CD4-positive, alpha-beta T cell (primary cell): ENCODE results near the gene CDH6. TPM values are rescaled to one million over a fixed set of nuclear protein-coding genes. Genes with fewer than 3 reads are reported as not detected.

ENCODE experiments used
- ATAC-seq: fragments of 200-7000 bp; cut with Tn5 transposase; one replicate; pipeline ENCODE4 v1.10.0; 2022; ENCODE audit warnings: mild to moderate bottlenecking; ENCODE audit not compliant: poor library complexity
- CTCF ChIA-PET: fragments of 350-600 bp; sonication (Branson Sonifier 250); formaldehyde crosslinking; loops from one replicate; lab custom pipeline; 2021; ENCODE audit warnings: antibody characterized with exemption, inconsistent platforms; lab: Charles Lee
- POLR2A ChIA-PET: fragments of 350-600 bp; sonication (Branson Sonifier 250); formaldehyde crosslinking; loops from one replicate; lab custom pipeline; 2021; ENCODE audit warnings: antibody characterized with exemption, inconsistent platforms; lab: Charles Lee
- DNase-seq, 14 experiments: peaks; one replicate each; pipeline ENCODE4 v3.0.0-alpha.2; 2013 to 2020; ENCODE audit warnings: mixed read lengths in 2 of 14
- H3K27ac ChIP-seq, 2 donors: one replicate each; pipeline versions ENCODE4 v1.5.1 to v1.7.0; 2013; ENCODE audit warnings: low read length in 2 of 2, low read depth in 1 of 2, mild to moderate bottlenecking in 1 of 2
- H3K27me3 ChIP-seq, 2 experiments: 1 replicate in 1 of 2; 2 replicates in 1 of 2; pipeline versions ENCODE4 v1.6.1 to v1.7.0; 2013; ENCODE audit warnings: low read length in 2 of 2, control low read depth in 1 of 2, mild to moderate bottlenecking in 1 of 2, moderate library complexity in 1 of 2; ENCODE audit not compliant: insufficient read depth in 2 of 2, control insufficient read depth in 1 of 2
- H3K36me3 ChIP-seq: one replicate; pipeline ENCODE4 v1.6.1; 2013; ENCODE audit warnings: low read length, control low read depth; ENCODE audit not compliant: insufficient read depth
- H3K4me1 ChIP-seq: one replicate; pipeline ENCODE4 v1.6.1; 2013; ENCODE audit warnings: low read length, control low read depth; ENCODE audit not compliant: insufficient read depth
- H3K4me3 ChIP-seq: one replicate; pipeline ENCODE4 v1.5.1; 2013; ENCODE audit warnings: mild to moderate bottlenecking, low read length, moderate library complexity
- H3K9me3 ChIP-seq, 2 experiments: 1 replicate in 1 of 2; 2 replicates in 1 of 2; pipeline versions ENCODE4 v1.6.1 to v1.7.0; 2013; ENCODE audit warnings: low read length in 2 of 2, mild to moderate bottlenecking in 2 of 2, control low read depth in 1 of 2, moderate library complexity in 1 of 2; ENCODE audit not compliant: control insufficient read depth in 1 of 2, insufficient read depth in 1 of 2
- H3K27ac Mint-ChIP-seq: one replicate; pipeline ENCODE4 v1.8.0; 2020; ENCODE audit warnings: mixed read lengths
- H3K27me3 Mint-ChIP-seq: one replicate; pipeline ENCODE4 v1.8.0; 2021; ENCODE audit warnings: mixed read lengths
- H3K36me3 Mint-ChIP-seq: one replicate; pipeline ENCODE4 v1.8.0; 2021; ENCODE audit warnings: low read depth, mixed read lengths
- H3K4me1 Mint-ChIP-seq: one replicate; pipeline ENCODE4 v1.8.0; 2021; ENCODE audit warnings: low read depth, mixed read lengths
- H3K4me3 Mint-ChIP-seq: one replicate; pipeline ENCODE4 v1.8.0; 2020; ENCODE audit warnings: mild to moderate bottlenecking, mixed read lengths
- H3K9me3 Mint-ChIP-seq: one replicate; pipeline ENCODE4 v1.8.0; 2020; ENCODE audit warnings: mixed read lengths
- intact Hi-C, 2 experiments: fragments of 100-400 bp; cut with DNase I in 1 of 2; cut with micrococcal nuclease in 1 of 2; formaldehyde crosslinking; loops; one replicate each; pipeline versions ENCODE4 v1.15.1 to v1.9.0; 2023 to 2025; cut with DNase I, micrococcal nuclease
- total RNA-seq, 174 experiments: library from RNA in 2 of 174; stranded (reverse) in 2 of 174; gene quantifications; one replicate each; pipeline ENCODE4 v1.2.3 and lab custom pipeline; 2021 to 2026
- TF ChIP-seq, protein P1 (sequence below): fragments of 200-600 bp; IDR thresholded peaks from one replicate; pipeline ENCODE4 v1.8.0; 2022; ENCODE audit warnings: antibody characterized with exemption, mild to moderate bottlenecking

Gene CDH6
- total RNA-seq, 2 experiments from 2014 or later, result not detected

- no peak for DNase-seq
- Mint-ChIP-seq H3K36me3 (no peaks in the 10 kb centered on the region), H3K9me3 (no peaks in the 10 kb centered on the region), H3K27ac (no peak overlapping the region), H3K4me3 (no peak overlapping the region), H3K27me3 (no peaks in the 10 kb centered on the region), H3K4me1 (no peaks in the 10 kb centered on the region)
- TF ChIP-seq, protein P1, sequence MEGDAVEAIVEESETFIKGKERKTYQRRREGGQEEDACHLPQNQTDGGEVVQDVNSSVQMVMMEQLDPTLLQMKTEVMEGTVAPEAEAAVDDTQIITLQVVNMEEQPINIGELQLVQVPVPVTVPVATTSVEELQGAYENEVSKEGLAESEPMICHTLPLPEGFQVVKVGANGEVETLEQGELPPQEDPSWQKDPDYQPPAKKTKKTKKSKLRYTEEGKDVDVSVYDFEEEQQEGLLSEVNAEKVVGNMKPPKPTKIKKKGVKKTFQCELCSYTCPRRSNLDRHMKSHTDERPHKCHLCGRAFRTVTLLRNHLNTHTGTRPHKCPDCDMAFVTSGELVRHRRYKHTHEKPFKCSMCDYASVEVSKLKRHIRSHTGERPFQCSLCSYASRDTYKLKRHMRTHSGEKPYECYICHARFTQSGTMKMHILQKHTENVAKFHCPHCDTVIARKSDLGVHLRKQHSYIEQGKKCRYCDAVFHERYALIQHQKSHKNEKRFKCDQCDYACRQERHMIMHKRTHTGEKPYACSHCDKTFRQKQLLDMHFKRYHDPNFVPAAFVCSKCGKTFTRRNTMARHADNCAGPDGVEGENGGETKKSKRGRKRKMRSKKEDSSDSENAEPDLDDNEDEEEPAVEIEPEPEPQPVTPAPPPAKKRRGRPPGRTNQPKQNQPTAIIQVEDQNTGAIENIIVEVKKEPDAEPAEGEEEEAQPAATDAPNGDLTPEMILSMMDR, result no peak
- Histone ChIP-seq H3K27ac (no peak overlapping the region), H3K4me3 (no peak overlapping the region), H3K27me3 (no peaks in the 10 kb centered on the region), H3K36me3 (no peaks in the 10 kb centered on the region), H3K9me3 (no peaks in the 10 kb centered on the region), H3K4me1 (no peaks in the 10 kb centered on the region)
- ChIA-PET POLR2A (no interaction called here), CTCF (no interaction called here)
- ATAC-seq, result no peak
- intact Hi-C loops, result no loop called here
These were observed 21.8 kb downstream of the CDH6 start for GRCh38 chr5:31215236-31215635.

DNA sequence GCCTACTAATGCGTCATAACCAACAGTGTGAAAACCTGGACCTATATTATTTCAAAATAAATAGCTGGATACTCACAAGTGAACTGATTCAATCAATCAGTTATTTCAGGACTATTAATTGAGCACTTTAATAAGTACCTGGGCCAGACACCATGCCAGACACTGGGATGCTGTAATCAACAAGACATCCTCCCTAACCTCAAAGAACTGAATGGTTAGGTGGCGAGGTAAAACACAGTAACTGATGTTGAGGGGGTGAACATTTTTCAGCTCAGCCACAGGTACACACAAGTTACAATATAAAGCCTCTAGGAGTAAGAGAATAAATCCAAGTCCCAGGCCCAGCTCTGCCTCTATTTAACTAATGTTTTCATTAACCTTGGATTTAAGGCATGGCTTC is 24.0 kb downstream of the CDH6 start:
- POLR2A ChIA-PET, result no interaction called here
- Mint-ChIP-seq H3K27ac (no peak overlapping the region), H3K36me3 (no peaks in the 10 kb centered on the region), H3K27me3 (no peaks in the 10 kb centered on the region), H3K4me1 (no peaks in the 10 kb centered on the region), H3K9me3 (no peaks in the 10 kb centered on the region), H3K4me3 (no peak overlapping the region)
- Histone ChIP-seq H3K36me3 (no peaks in the 10 kb centered on the region), H3K4me1 (no peaks in the 10 kb centered on the region), H3K27me3 (no peaks in the 10 kb centered on the region), H3K27ac (no peak overlapping the region), H3K9me3 (no peaks in the 10 kb centered on the region), H3K4me3 (no peak overlapping the region)
- intact Hi-C loops, result no loop called here
- CTCF ChIA-PET, result no interaction called here
- ATAC-seq (no peak), DNase-seq (no peak)
- TF ChIP-seq, protein P1, result no peak

DNA sequence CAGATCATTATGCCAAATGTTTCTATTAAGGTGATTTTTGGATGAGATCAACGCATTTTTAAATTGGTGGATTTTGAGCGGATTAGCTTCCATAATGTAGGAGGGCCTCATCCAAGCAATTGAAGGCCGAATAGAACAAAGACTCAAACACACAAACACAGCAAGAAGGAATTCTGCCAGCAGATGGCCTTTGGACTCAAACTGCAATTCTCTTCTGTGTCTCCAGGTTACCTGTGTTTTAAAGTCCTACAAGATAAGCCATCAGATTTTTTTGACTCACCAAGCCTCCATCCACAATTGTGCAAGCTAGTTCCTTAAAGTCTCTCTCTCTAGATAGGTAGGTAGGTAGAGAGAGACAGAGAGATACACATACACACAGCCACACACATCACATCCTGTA is 25.5 kb downstream of the CDH6 start:
- Mint-ChIP-seq H3K9me3 (no peaks in the 10 kb centered on the region), H3K4me1 (no peaks in the 10 kb centered on the region), H3K36me3 (no peaks in the 10 kb centered on the region), H3K4me3 (no peak overlapping the region), H3K27me3 (no peaks in the 10 kb centered on the region), H3K27ac (no peak overlapping the region)
- Histone ChIP-seq H3K4me1 (no peaks in the 10 kb centered on the region), H3K36me3 (no peaks in the 10 kb centered on the region), H3K27ac (no peak overlapping the region), H3K27me3 (no peaks in the 10 kb centered on the region), H3K4me3 (no peak overlapping the region), H3K9me3 (no peaks in the 10 kb centered on the region)
- POLR2A ChIA-PET, result no interaction called here
- DNase-seq (no peak), ATAC-seq (no peak)
- TF ChIP-seq, protein P1, result no peak
- intact Hi-C loops, result no loop called here
- CTCF ChIA-PET, result no interaction called here
